Measurements from ENCODE around the gene HOXD12. TPM values are rescaled to one million over a fixed set of nuclear protein-coding genes. Genes with fewer than 3 reads are reported as not detected.

Gene HOXD12
- total RNA-seq, 4 donors from 2014 or later, result not detected

GRCh38 chr2:176122052-176122682, 22.6 kb downstream of the HOXD12 start:
- H3K4me3 ChIP-seq, result peak overlapping the region; percentile 27 to 59 (median 42)
- peak overlapping the region; percentile 36 to 85 (median 70) for H3K27ac ChIP-seq
- H3K4me1 ChIP-seq, result peaks cover 0 to 38% (median 4%) of the 10 kb centered on the region in 3 donors
- no peak for TF ChIP-seq POLR2A (IDR thresholded peaks at IDR 0.05)
- TF ChIP-seq CTCF (IDR thresholded peaks at IDR 0.05), result no peak
- 0 to 8% methylated on average over 3 to 8 of the region's 47 CpGs for WGBS, 2 donors
- H3K9me3 ChIP-seq, result no peaks in the 10 kb centered on the region
- H3K27me3 ChIP-seq, result peaks cover 47 to 100% (median 59%) of the 10 kb centered on the region in 4 donors
- intact Hi-C loops (cut with DNase I), result loop anchor here (10.0 kb wide), 2 partner anchors 693 to 1023 kb away; no protein-coding TSS in a partner anchor
- DNase-seq, result no peak
- H3K36me3 ChIP-seq, result no peaks in the 10 kb centered on the region

GRCh38 chr2:176122683-176123410, 23.3 kb downstream of the HOXD12 start, which contains the start of gene HOXD9:
HOXD9 (plus strand) TSS chr2:176122719; CDS start chr2:176122769, 50 bp downstream.
- peaks cover 40 to 100% (median 54%) of the 10 kb centered on the region in 4 donors for H3K27me3 ChIP-seq

GRCh38 chr2:176123411-176124109, 24.0 kb downstream of the HOXD12 start:
- Histone ChIP-seq H3K4me3 (peak overlapping the region; percentile 27 to 59 (median 42)), H3K27ac (peak overlapping the region; percentile 36 to 85 (median 70)), H3K36me3 (no peaks in the 10 kb centered on the region), H3K27me3 (peaks cover 40 to 100% (median 53%) of the 10 kb centered on the region in 4 donors), H3K9me3 (no peaks in the 10 kb centered on the region), H3K4me1 (peaks cover 0 to 48% (median 4%) of the 10 kb centered on the region in 3 donors)
- WGBS, 2 donors, result 10 to 12% methylated on average over 21 to 28 of the region's 40 CpGs
- intact Hi-C loops (cut with DNase I), result loop anchor here (10.0 kb wide), 2 partner anchors 691 to 1021 kb away; no protein-coding TSS in a partner anchor
- TF ChIP-seq POLR2A (IDR thresholded peaks at IDR 0.05) (no peak), CTCF (IDR thresholded peaks at IDR 0.05) (no peak)
- no peak for DNase-seq

More at GRCh38 chr2:176122683-176123410, 23.3 kb downstream of the HOXD12 start, which contains the start of gene HOXD9:
- H3K27ac ChIP-seq, result peak within 1 kb of the TSS; percentile 36 to 85 (median 70)
- WGBS, 2 donors, result 7% methylated on average over 21 of the region's 84 CpGs; no CpG with 5 or more reads in 1 of the 2 donors
- H3K9me3 ChIP-seq, result no peaks in the 10 kb centered on the region
- TF ChIP-seq CTCF (IDR thresholded peaks at IDR 0.05) (no peak), POLR2A (IDR thresholded peaks at IDR 0.05) (peak in 1 of 4 donors; percentile 41)
- H3K36me3 ChIP-seq, result no peaks in the 10 kb centered on the region
- peaks cover 0 to 40% (median 4%) of the 10 kb centered on the region in 3 donors for H3K4me1 ChIP-seq
- DNase-seq, result no peak
- intact Hi-C loops (cut with DNase I), result loop anchor here (10.0 kb wide), 2 partner anchors 692 to 1022 kb away; no protein-coding TSS in a partner anchor
- peak within 1 kb of the TSS; percentile 27 to 59 (median 42) for H3K4me3 ChIP-seq

GRCh38 chr2:176124110-176124946, 24.7 kb downstream of the HOXD12 start:
- Histone ChIP-seq H3K4me1 (peaks cover 0 to 52% (median 6%) of the 10 kb centered on the region in 3 donors), H3K9me3 (no peaks in the 10 kb centered on the region), H3K4me3 (peak overlapping the region; percentile 27 to 59 (median 42)), H3K27ac (peak overlapping the region in 3 of 4 donors; percentile 61 to 85 (median 78)), H3K36me3 (no peaks in the 10 kb centered on the region), H3K27me3 (peaks cover 40 to 100% (median 60%) of the 10 kb centered on the region in 4 donors)
- 19 to 26% methylated on average over 14 to 22 of the region's 34 CpGs for WGBS, 2 donors
- intact Hi-C loops (cut with DNase I), result loop anchor here (10.0 kb wide), 2 partner anchors 690 to 1020 kb away; no protein-coding TSS in a partner anchor
- TF ChIP-seq CTCF (IDR thresholded peaks at IDR 0.05) (no peak), POLR2A (IDR thresholded peaks at IDR 0.05) (no peak)
- DNase-seq, result no peak
